ENCODE measurements around the gene KCND3. TPM values are rescaled to one million over a fixed set of nuclear protein-coding genes. Genes with fewer than 3 reads are reported as not detected.

KCND3 gene
- total RNA-seq, 1 donor from 2014 or later, result 3.7 TPM

DNA sequence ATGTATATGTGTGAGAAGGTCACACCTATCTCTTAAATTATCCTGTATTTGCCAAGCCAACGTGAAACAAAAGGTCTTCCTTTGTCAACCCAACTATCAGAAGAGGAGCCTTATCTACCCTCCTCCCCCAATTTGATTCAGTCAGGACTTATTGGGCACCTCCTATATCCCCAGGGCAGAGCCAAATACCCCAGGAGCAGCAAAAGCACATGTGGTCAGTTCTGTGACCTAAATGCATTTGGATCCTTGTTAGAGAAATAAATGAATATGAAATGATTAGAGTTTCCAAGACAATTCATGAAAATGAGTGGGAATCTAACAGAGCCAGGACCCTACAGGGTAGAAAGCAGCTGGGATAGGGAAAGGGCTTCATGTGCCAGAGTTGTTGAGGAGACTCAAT lies 37.0 kb upstream of the KCND3 start:
- TF ChIP-seq, protein P1, sequence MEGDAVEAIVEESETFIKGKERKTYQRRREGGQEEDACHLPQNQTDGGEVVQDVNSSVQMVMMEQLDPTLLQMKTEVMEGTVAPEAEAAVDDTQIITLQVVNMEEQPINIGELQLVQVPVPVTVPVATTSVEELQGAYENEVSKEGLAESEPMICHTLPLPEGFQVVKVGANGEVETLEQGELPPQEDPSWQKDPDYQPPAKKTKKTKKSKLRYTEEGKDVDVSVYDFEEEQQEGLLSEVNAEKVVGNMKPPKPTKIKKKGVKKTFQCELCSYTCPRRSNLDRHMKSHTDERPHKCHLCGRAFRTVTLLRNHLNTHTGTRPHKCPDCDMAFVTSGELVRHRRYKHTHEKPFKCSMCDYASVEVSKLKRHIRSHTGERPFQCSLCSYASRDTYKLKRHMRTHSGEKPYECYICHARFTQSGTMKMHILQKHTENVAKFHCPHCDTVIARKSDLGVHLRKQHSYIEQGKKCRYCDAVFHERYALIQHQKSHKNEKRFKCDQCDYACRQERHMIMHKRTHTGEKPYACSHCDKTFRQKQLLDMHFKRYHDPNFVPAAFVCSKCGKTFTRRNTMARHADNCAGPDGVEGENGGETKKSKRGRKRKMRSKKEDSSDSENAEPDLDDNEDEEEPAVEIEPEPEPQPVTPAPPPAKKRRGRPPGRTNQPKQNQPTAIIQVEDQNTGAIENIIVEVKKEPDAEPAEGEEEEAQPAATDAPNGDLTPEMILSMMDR (IDR thresholded peaks at IDR 0.05; ENCODE audit: partially characterized antibody, unreplicated experiment), result no peak
- Mint-ChIP-seq H3K27me3 (ENCODE audit: unreplicated experiment) (peaks cover 4% of the 10 kb centered on the region), H3K36me3 (ENCODE audit: unreplicated experiment) (peaks cover 6% of the 10 kb centered on the region), H3K27ac (ENCODE audit: unreplicated experiment) (no peak overlapping the region), H3K4me3 (ENCODE audit: unreplicated experiment) (no peak overlapping the region), H3K4me1 (ENCODE audit: low read depth, unreplicated experiment) (peaks cover 18% of the 10 kb centered on the region), H3K9me3 (ENCODE audit: unreplicated experiment) (peaks cover 2% of the 10 kb centered on the region)
- no peak for DNase-seq

DNA sequence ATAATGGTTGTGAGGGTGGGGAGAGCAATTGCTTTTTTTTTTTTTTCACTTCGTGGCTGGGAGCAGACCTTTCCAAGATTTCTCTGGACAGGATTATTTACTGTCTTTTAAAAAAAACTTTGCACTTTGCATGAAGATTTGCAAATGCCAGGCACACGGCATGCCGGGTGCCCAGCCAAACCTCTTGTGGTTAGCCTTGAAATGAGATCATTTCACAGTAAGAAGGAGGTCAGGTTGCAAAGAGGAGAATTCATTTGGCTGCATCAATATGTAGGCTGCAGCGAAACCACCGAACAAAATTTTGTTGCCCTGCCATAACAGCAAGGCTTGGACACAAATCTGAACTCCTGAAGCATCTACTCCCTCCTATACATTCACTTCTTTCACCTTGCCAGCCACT lies 36.5 kb upstream of the KCND3 start:
- Mint-ChIP-seq H3K27ac (ENCODE audit: unreplicated experiment) (no peak overlapping the region), H3K4me1 (ENCODE audit: low read depth, unreplicated experiment) (peaks cover 18% of the 10 kb centered on the region), H3K27me3 (ENCODE audit: unreplicated experiment) (peaks cover 4% of the 10 kb centered on the region), H3K9me3 (ENCODE audit: unreplicated experiment) (peaks cover 2% of the 10 kb centered on the region), H3K4me3 (ENCODE audit: unreplicated experiment) (no peak overlapping the region), H3K36me3 (ENCODE audit: unreplicated experiment) (peaks cover 6% of the 10 kb centered on the region)
- DNase-seq, result no peak
- TF ChIP-seq, protein P1 (IDR thresholded peaks at IDR 0.05; ENCODE audit: partially characterized antibody, unreplicated experiment), result no peak

GRCh38 chr1:112021263-112021662 lies 31.8 kb upstream of the KCND3 start:
- TF ChIP-seq, protein P1 (IDR thresholded peaks at IDR 0.05; ENCODE audit: partially characterized antibody, unreplicated experiment), result no peak
- Mint-ChIP-seq H3K27me3 (ENCODE audit: unreplicated experiment) (no peaks in the 10 kb centered on the region), H3K4me3 (ENCODE audit: unreplicated experiment) (no peak overlapping the region), H3K36me3 (ENCODE audit: unreplicated experiment) (peaks cover 6% of the 10 kb centered on the region), H3K27ac (ENCODE audit: unreplicated experiment) (no peak overlapping the region), H3K9me3 (ENCODE audit: unreplicated experiment) (no peaks in the 10 kb centered on the region), H3K4me1 (ENCODE audit: low read depth, unreplicated experiment) (no peaks in the 10 kb centered on the region)
- no peak for DNase-seq

GRCh38 chr1:112017183-112017582 lies 27.7 kb upstream of the KCND3 start:
- no peak for DNase-seq
- H3K27ac Mint-ChIP-seq (ENCODE audit: unreplicated experiment), result no peak overlapping the region
- TF ChIP-seq, protein P1 (IDR thresholded peaks at IDR 0.05; ENCODE audit: partially characterized antibody, unreplicated experiment), result no peak
- H3K27me3 Mint-ChIP-seq (ENCODE audit: unreplicated experiment), result no peaks in the 10 kb centered on the region
- H3K4me3 Mint-ChIP-seq (ENCODE audit: unreplicated experiment), result no peak overlapping the region
- H3K36me3 Mint-ChIP-seq (ENCODE audit: unreplicated experiment), result peaks cover 6% of the 10 kb centered on the region
- H3K4me1 Mint-ChIP-seq (ENCODE audit: low read depth, unreplicated experiment), result no peaks in the 10 kb centered on the region
- H3K9me3 Mint-ChIP-seq (ENCODE audit: unreplicated experiment), result peaks cover 3% of the 10 kb centered on the region

- no peaks in the 10 kb centered on the region for H3K4me1 Mint-ChIP-seq (ENCODE audit: low read depth, unreplicated experiment)
- no peaks in the 10 kb centered on the region for H3K27me3 Mint-ChIP-seq (ENCODE audit: unreplicated experiment)
- H3K4me3 Mint-ChIP-seq (ENCODE audit: unreplicated experiment), result no peak overlapping the region
- TF ChIP-seq, protein P1 (IDR thresholded peaks at IDR 0.05; ENCODE audit: partially characterized antibody, unreplicated experiment), result no peak
- peaks cover 4% of the 10 kb centered on the region for H3K9me3 Mint-ChIP-seq (ENCODE audit: unreplicated experiment)
- DNase-seq, result no peak
- H3K36me3 Mint-ChIP-seq (ENCODE audit: unreplicated experiment), result peaks cover 6% of the 10 kb centered on the region
- H3K27ac Mint-ChIP-seq (ENCODE audit: unreplicated experiment), result no peak overlapping the region
These were observed 23.4 kb upstream of the KCND3 start for GRCh38 chr1:112012823-112013222.
